Adrenal gland (tissue), 12 donors: ENCODE measurements around the gene DOCK3. TPM values are rescaled to one million over a fixed set of nuclear protein-coding genes. Genes with fewer than 3 reads are reported as not detected.
"Not testable (repeated sequence)": the region's sequence is repeated elsewhere in the genome, so short reads cannot be mapped to it uniquely, and the experiment has no call there.

Experiments used
- DNase-seq, 7 donors: peaks; one replicate each; pipeline ENCODE4 v3.0.0-alpha.2; 2019 to 2020
- H3K27ac ChIP-seq, 5 donors: fragments of 200-600 bp; sonication (generic) in 4 of 5; 1 replicate in 3 of 5; 2 replicates in 2 of 5; pipeline versions ENCODE4 v1.5.1 to v1.8.0; 2016 to 2020; ENCODE audit warnings: mild to moderate bottlenecking in 1 of 5
- H3K27me3 ChIP-seq: fragments of 200-600 bp; 2 replicates; pipeline ENCODE4 v1.8.0; 2021
- H3K36me3 ChIP-seq, 2 donors: fragments of 200-600 bp; replicated peaks in 1 of 2; 1 replicate in 1 of 2; 2 replicates in 1 of 2; pipeline versions ENCODE4 v1.5.1 to v1.8.0; 2018 to 2022
- H3K4me1 ChIP-seq, 2 donors: fragments of 200-600 bp; replicated peaks in 1 of 2; 1 replicate in 1 of 2; 2 replicates in 1 of 2; pipeline versions ENCODE4 v1.5.1 to v1.8.0; 2018 to 2021
- H3K4me3 ChIP-seq, 4 donors: fragments of 200-600 bp; sonication (generic) in 3 of 4; one replicate each; pipeline ENCODE4 v1.5.1; 2016 to 2018
- H3K9me3 ChIP-seq, 3 donors: fragments of 200-600 bp; sonication (generic) in 1 of 3; replicated peaks in 1 of 3; 1 replicate in 2 of 3; 2 replicates in 1 of 3; pipeline versions ENCODE4 v1.5.1 to v1.8.0; 2016 to 2021
- CTCF ChIP-seq, 6 experiments: fragments of 450-650 bp in 4 of 6; fragments of 200-600 bp in 2 of 6; sonication (generic) in 1 of 6; IDR thresholded peaks; 1 replicate in 5 of 6; 2 replicates in 1 of 6; pipeline versions ENCODE4 v1.5.1 to v1.8.0; 2016 to 2021; ENCODE audit warnings: antibody characterized with exemption in 6 of 6, mild to moderate bottlenecking in 2 of 6, moderate library complexity in 1 of 6
- POLR2A ChIP-seq, 2 donors: fragments of 450-650 bp; IDR thresholded peaks; one replicate each; pipeline ENCODE4 v1.6.1; 2017; ENCODE audit warnings: antibody characterized with exemption in 2 of 2, mild to moderate bottlenecking in 2 of 2, moderate library complexity in 1 of 2
- WGBS, 4 donors: extraction: QIAGEN DNeasy Blood & Tissue Kit in 2 of 4; methylation state at CpG; one replicate each; pipeline versions ENCODE4 v1.1.5 to v1.1.7; 2013 to 2017; 5-methylcytosine and 5-hydroxymethylcytosine counted together
- intact Hi-C, 2 donors: fragments of 100-400 bp; cut with DNase I; formaldehyde crosslinking; loops; one replicate each; pipeline versions ENCODE4 v1.14.1 to v1.15.0; 2022 to 2023
- polyA plus RNA-seq, 3 donors: library from polyadenylated mRNA; stranded (reverse); fragments of 200-250 nt in 2 of 3; fragments of 350-450 nt in 1 of 3; fragmentation: Illumina TruSeq in 1 of 3; extraction: RNeasy Lipid Tissue Mini Kit (QIAGEN cat#74804) in 1 of 3; gene quantifications; one replicate each; pipeline ENCODE4 v1.2.3, GENCODE V29; 2013 to 2014
- total RNA-seq, 9 donors: library from RNA; depleted of rRNA in 4 of 9; stranded (reverse); fragments of >200 nt in 4 of 9; fragments of 120-200 nt in 1 of 9; fragmentation: NEBNext Ultra II Directional in 1 of 9; extraction: Animal tissue kit (Norgen Biotek cat#: 25700) in 1 of 9; gene quantifications; one replicate each; pipeline versions ENCODE4 v1.1.0 to v1.2.4, GENCODE V29; 2013 to 2023
- donor health status: healthy with polysubstance abuse.
- donor health status: Bipolar disorder and iron deficiency.
- donor health status: DM: yes; HTN: yes; CAD: no.
- donor health status: DM: no; HTN: no; CAD: no.
- donor health status: DM: no; HTN: no; CAD: no.
- donor health status: DM: yes; HTN: yes; CAD: no.

Gene DOCK3
- total and polyA plus RNA-seq, 12 donors = 0.72 to 8.6 (median 2.9) TPM

- TF ChIP-seq POLR2A (IDR thresholded peaks at IDR 0.05) (no peak), CTCF (IDR thresholded peaks at IDR 0.05) (no peak)
- intact Hi-C loops = no loop called here
- no peak overlapping the region for H3K27ac ChIP-seq
- no peak for DNase-seq
- H3K27me3 ChIP-seq = no peaks in the 10 kb centered on the region
- WGBS, 4 donors = 64 to 100% (median 77%) methylated on average over 1 to 3 of the region's 3 CpGs
- H3K4me3 ChIP-seq = no peak overlapping the region
- no peaks in the 10 kb centered on the region for H3K4me1 ChIP-seq
- no peaks in the 10 kb centered on the region for H3K36me3 ChIP-seq
- H3K9me3 ChIP-seq = no peaks in the 10 kb centered on the region
Measured at GRCh38 chr3:51242939-51243338, 568.2 kb downstream of the DOCK3 start.

DNA sequence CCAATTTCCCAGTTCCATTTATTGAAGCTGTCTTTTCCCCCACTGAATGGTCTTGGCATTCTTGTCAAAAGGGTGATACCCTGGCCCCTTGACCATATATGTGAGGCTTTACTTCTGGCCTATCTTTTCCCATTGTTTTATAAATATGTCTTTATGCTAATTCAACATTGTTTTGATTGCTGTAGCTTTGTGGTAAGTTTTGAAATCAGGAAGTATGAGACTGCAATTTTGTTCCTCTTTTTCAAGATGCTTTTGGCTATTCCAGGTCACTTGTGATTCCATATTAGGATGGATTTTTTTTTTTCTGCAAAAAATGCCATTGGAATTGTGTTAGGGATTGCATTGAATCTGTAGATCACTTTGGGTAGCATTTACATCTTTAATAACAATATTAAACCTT, 569.2 kb downstream of the DOCK3 start:
- H3K4me1 ChIP-seq = no peaks in the 10 kb centered on the region
- no peaks in the 10 kb centered on the region for H3K9me3 ChIP-seq
- no peaks in the 10 kb centered on the region for H3K27me3 ChIP-seq
- DNase-seq = no peak
- no peaks in the 10 kb centered on the region for H3K36me3 ChIP-seq
- intact Hi-C loops = no loop called here
- no peak overlapping the region for H3K27ac ChIP-seq
- H3K4me3 ChIP-seq = no peak overlapping the region
- TF ChIP-seq POLR2A (IDR thresholded peaks at IDR 0.05) = no peak

GRCh38 chr3:51245867-51246266, 571.1 kb downstream of the DOCK3 start:
- no peak for TF ChIP-seq POLR2A (IDR thresholded peaks at IDR 0.05)
- TF ChIP-seq CTCF (IDR thresholded peaks at IDR 0.05) = no peak

DNA sequence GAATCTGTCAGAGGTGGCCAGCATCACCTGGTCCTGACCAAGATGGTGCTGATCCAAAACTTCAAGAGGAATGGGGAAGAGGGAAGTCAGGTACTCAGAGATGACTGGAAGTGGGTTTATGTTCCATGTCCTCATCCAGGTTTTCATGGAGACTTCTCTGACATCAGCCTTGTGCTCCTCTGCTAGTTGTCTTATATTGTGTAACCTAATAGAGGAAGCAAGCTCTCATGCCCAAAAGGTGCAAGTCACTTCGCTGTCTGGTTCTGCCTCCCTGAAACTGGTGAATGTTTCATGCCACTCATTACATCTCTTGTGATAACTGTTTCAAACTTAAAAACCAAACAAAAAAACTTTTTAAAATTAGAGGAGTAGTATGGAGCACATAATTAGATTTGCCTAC, 583.1 kb downstream of the DOCK3 start:
- Histone ChIP-seq H3K27ac (no peak overlapping the region), H3K9me3 (no peaks in the 10 kb centered on the region), H3K4me1 (no peaks in the 10 kb centered on the region), H3K36me3 (no peaks in the 10 kb centered on the region), H3K4me3 (no peak overlapping the region), H3K27me3 (no peaks in the 10 kb centered on the region)
- TF ChIP-seq POLR2A (IDR thresholded peaks at IDR 0.05) (no peak), CTCF (IDR thresholded peaks at IDR 0.05) (no peak)
- 63 to 78% (median 69%) methylated on average over 1 of the region's 1 CpG for WGBS, 4 donors
- intact Hi-C loops = no loop called here
- no peak for DNase-seq

More at GRCh38 chr3:51245867-51246266, 571.1 kb downstream of the DOCK3 start:
- no peak for DNase-seq
- H3K9me3 ChIP-seq = no peaks in the 10 kb centered on the region
- intact Hi-C loops = no loop called here
- H3K36me3 ChIP-seq = no peaks in the 10 kb centered on the region
- no peak overlapping the region for H3K4me3 ChIP-seq
- 70 to 86% (median 77%) methylated on average over 2 of the region's 2 CpGs for WGBS, 4 donors
- H3K27ac ChIP-seq = no peak overlapping the region
- no peaks in the 10 kb centered on the region for H3K27me3 ChIP-seq
- no peaks in the 10 kb centered on the region for H3K4me1 ChIP-seq

DNA sequence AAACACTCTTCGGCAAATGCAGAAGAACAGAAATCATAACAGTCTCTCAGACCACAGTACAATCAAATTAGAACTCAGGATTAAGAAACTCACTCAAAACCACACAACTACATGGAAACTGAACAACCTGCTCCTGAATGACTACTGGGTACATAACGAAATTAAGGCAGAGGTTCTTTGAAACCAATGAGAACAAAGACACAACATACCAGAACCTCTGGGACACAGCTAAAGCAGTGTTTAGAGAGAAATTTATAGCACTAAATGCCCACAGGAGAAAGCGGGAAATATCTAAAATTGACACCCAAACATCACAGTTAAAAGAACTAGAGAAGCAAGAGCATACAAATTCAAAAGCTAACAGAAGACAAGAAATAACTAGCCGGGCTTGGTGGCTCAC, 589.4 kb downstream of the DOCK3 start:
- H3K9me3 ChIP-seq, H3K4me3 ChIP-seq, H3K27me3 ChIP-seq, H3K4me1 ChIP-seq, H3K27ac ChIP-seq, intact Hi-C loops, H3K36me3 ChIP-seq, DNase-seq: not testable (repeated sequence)
- 83 to 91% (median 89%) methylated on average over 4 of the region's 4 CpGs for WGBS, 4 donors
